Right ventricle myocardium superior (tissue), 1 donor: ENCODE measurements around the gene POLR2E. TPM values are rescaled to one million over a fixed set of nuclear protein-coding genes. Genes with fewer than 3 reads are reported as not detected.

Source experiments
- ATAC-seq: fragments of 200-7000 bp; cut with Tn5 transposase; one replicate; pipeline ENCODE4 v1.9.1; 2020; ENCODE audit warnings: mild to moderate bottlenecking; ENCODE audit not compliant: poor library complexity
- DNase-seq: peaks from one replicate; pipeline ENCODE4 v3.0.0-alpha.2; 2020
- intact Hi-C: fragments of 100-400 bp; cut with DNase I; formaldehyde crosslinking; loops from one replicate; pipeline ENCODE4 v1.11.2; 2022
- total RNA-seq: library from RNA; stranded (reverse); fragmentation: NEBNext Ultra II Directional; extraction: Animal tissue kit (Norgen Biotek cat#: 25700); gene quantifications from one replicate; pipeline ENCODE4 v1.2.1, GENCODE V29; 2021
- donor health status: DM: no; HTN: yes; CAD: no; lungs with severe emphysema.

Gene POLR2E
- total RNA-seq, 1 donor from 2014 or later, result 146 TPM

GRCh38 chr19:1103708-1104310 is 8.6 kb upstream of the POLR2E start, which contains the start of gene GPX4:
Gene GPX4 (plus strand): TSS chr19:1103994. CDS start chr19:1104044, 50 bp downstream.
- intact Hi-C loops, result loop anchor here (5.0 kb wide), 1 partner anchor 82 kb away; the partner anchor contains the start of genes RNU6-2 and TMEM259
- DNase-seq (peak; percentile 100), ATAC-seq (peak; percentile 87)

- DNase-seq (no peak), ATAC-seq (no peak)
These were observed 8.0 kb upstream of the POLR2E start for GRCh38 chr19:1103132-1103707.

GRCh38 chr19:1102407-1103131 is 7.4 kb upstream of the POLR2E start:
- ATAC-seq, result no peak
- intact Hi-C loops, result loop anchor here (5.0 kb wide), 1 partner anchor 80 kb away; the partner anchor contains the start of genes RNU6-2 and TMEM259
- DNase-seq, result no peak

More at GRCh38 chr19:1103132-1103707, 8.0 kb upstream of the POLR2E start:
- intact Hi-C loops, result loop anchor here (5.0 kb wide), 1 partner anchor 81 kb away; the partner anchor contains the start of genes RNU6-2 and TMEM259

- ATAC-seq (peak; percentile 19), DNase-seq (peak; percentile 76)
- intact Hi-C loops, result loop anchor here (5.0 kb wide), 1 partner anchor 79 kb away; the partner anchor contains the start of genes RNU6-2 and TMEM259
These were observed 6.1 kb upstream of the POLR2E start for GRCh38 chr19:1101337-1101698.

- no peak for DNase-seq
- no peak for ATAC-seq
- intact Hi-C loops, result no loop called here
These were observed 3.2 kb upstream of the POLR2E start for GRCh38 chr19:1098177-1099051.

- intact Hi-C loops, result no loop called here
- ATAC-seq, result no peak
- no peak for DNase-seq
These were observed 2.6 kb upstream of the POLR2E start for GRCh38 chr19:1097810-1098176.

GRCh38 chr19:1094655-1094977 is 559 bp downstream of the POLR2E start:
- DNase-seq (no peak), ATAC-seq (no peak)
- intact Hi-C loops, result no loop called here

- intact Hi-C loops, result no loop called here
- ATAC-seq (no peak), DNase-seq (no peak)
These were observed 1.2 kb downstream of the POLR2E start for GRCh38 chr19:1093811-1094553.

GRCh38 chr19:1093330-1093729 is 1.8 kb downstream of the POLR2E start:
- intact Hi-C loops, result no loop called here
- ATAC-seq (no peak), DNase-seq (no peak)

GRCh38 chr19:1091544-1092175 is 3.5 kb downstream of the POLR2E start:
- no peak for ATAC-seq
- intact Hi-C loops, result no loop called here
- DNase-seq, result no peak

- DNase-seq, result no peak
- ATAC-seq, result no peak
- intact Hi-C loops, result no loop called here
These were observed 4.2 kb downstream of the POLR2E start for GRCh38 chr19:1090731-1091543.

GRCh38 chr19:1089891-1090290 is 5.3 kb downstream of the POLR2E start:
- DNase-seq (no peak), ATAC-seq (no peak)
- intact Hi-C loops, result no loop called here

GRCh38 chr19:1089126-1089771 is 5.9 kb downstream of the POLR2E start:
- ATAC-seq, result no peak
- no peak for DNase-seq
- intact Hi-C loops, result no loop called here

- DNase-seq (no peak), ATAC-seq (peak; percentile 39)
- intact Hi-C loops, result no loop called here
These were observed 6.7 kb downstream of the POLR2E start for GRCh38 chr19:1088416-1089010.

GRCh38 chr19:1087813-1088415 is 7.3 kb downstream of the POLR2E start:
- intact Hi-C loops, result no loop called here
- peak; percentile 83 for DNase-seq
- peak; percentile 61 for ATAC-seq

GRCh38 chr19:1086613-1087012 is 8.6 kb downstream of the POLR2E start:
- intact Hi-C loops, result no loop called here
- ATAC-seq, result no peak
- no peak for DNase-seq
